Bronchial epithelial cell (primary cell): Measurements from ENCODE around the gene ANKS1B. TPM values are rescaled to one million over a fixed set of nuclear protein-coding genes. Genes with fewer than 3 reads are reported as not detected.

Experiments used
- DNase-seq: peaks from one replicate; pipeline ENCODE4 v3.0.0-alpha.2; 2010; ENCODE audit warnings: low read depth
- FAIRE-seq: peaks from 2 replicates; lab custom pipeline; 2011; peaks lifted over from hg19 to GRCh38; lab: Jason Lieb, UNC
- H3K27me3 ChIP-seq: 2 replicates; pipeline ENCODE4 v1.5.1; 2011; ENCODE audit warnings: low read length; ENCODE audit not compliant: control insufficient read depth, insufficient read depth
- H3K36me3 ChIP-seq: 2 replicates; pipeline ENCODE4 v1.5.1; 2011; ENCODE audit warnings: low read length; ENCODE audit not compliant: control insufficient read depth, insufficient read depth
- H3K4me3 ChIP-seq: 2 replicates; pipeline ENCODE4 v1.5.1; 2011; ENCODE audit warnings: mild to moderate bottlenecking, low read depth, low read length, control low read depth
- CTCF ChIP-seq: IDR thresholded peaks from 2 replicates; pipeline ENCODE4 v1.5.1; 2011; ENCODE audit warnings: mild to moderate bottlenecking, moderate library complexity, low read length, control low read depth, inconsistent platforms; ENCODE audit not compliant: insufficient read depth, severe bottlenecking
- total RNA-seq: library from RNA; depleted of rRNA; stranded (reverse); fragments of >200 nt; gene quantifications from 2 replicates; pipeline ENCODE4 v1.2.1, GENCODE V29; 2014

Gene ANKS1B
- total RNA-seq, 1 donor from 2014 or later: 0.26 TPM

DNA sequence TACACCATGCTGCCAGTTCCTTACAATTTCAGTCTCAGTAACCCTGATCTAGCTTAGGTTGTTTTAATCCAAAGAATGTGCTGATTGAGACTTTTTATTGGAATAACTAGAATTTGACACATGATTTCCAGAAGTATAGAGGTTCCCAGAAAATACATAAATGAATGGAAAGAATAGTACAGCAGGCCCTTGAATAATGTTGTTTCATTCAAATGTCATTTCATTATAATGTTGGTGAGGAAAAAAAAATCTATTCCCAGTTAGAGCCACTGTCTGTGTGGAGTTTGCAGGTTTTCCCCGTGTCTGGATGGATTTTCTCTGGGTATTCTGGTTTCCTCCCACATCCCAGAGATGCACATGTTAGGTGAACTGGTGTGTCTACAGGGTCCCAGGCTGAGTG is 610.7 kb downstream of the ANKS1B start:
- TF ChIP-seq CTCF: no peak
- H3K4me3 ChIP-seq: no peak overlapping the region
- DNase-seq (no peak), FAIRE-seq (no peak)
- H3K27me3 ChIP-seq: no peaks in the 10 kb centered on the region
- no peaks in the 10 kb centered on the region for H3K36me3 ChIP-seq

- no peak for TF ChIP-seq CTCF
- no peak for FAIRE-seq
- H3K4me3 ChIP-seq: no peak overlapping the region
- no peaks in the 10 kb centered on the region for H3K27me3 ChIP-seq
- no peaks in the 10 kb centered on the region for H3K36me3 ChIP-seq
- no peak for DNase-seq
Observed at GRCh38 chr12:99372257-99372920, 612.3 kb downstream of the ANKS1B start.

GRCh38 chr12:99370421-99371138 is 614.2 kb downstream of the ANKS1B start:
- DNase-seq (no peak), FAIRE-seq (no peak)
- no peaks in the 10 kb centered on the region for H3K27me3 ChIP-seq
- no peaks in the 10 kb centered on the region for H3K36me3 ChIP-seq
- no peak for TF ChIP-seq CTCF
- no peak overlapping the region for H3K4me3 ChIP-seq

GRCh38 chr12:99367181-99367580 is 617.6 kb downstream of the ANKS1B start:
- DNase-seq (no peak), FAIRE-seq (no peak)
- no peaks in the 10 kb centered on the region for H3K27me3 ChIP-seq
- no peaks in the 10 kb centered on the region for H3K36me3 ChIP-seq
- no peak overlapping the region for H3K4me3 ChIP-seq
- TF ChIP-seq CTCF: no peak

GRCh38 chr12:99352269-99352668 is 632.5 kb downstream of the ANKS1B start:
- no peaks in the 10 kb centered on the region for H3K27me3 ChIP-seq
- no peak for DNase-seq
- no peaks in the 10 kb centered on the region for H3K36me3 ChIP-seq
- no peak for TF ChIP-seq CTCF
- FAIRE-seq: no peak
- no peak overlapping the region for H3K4me3 ChIP-seq
